MCF 10A (cell line): ENCODE measurements around the gene DUSP22. TPM values are rescaled to one million over a fixed set of nuclear protein-coding genes. Genes with fewer than 3 reads are reported as not detected.

Experiments
- BruUV-seq: library from RNA; stranded (reverse); fragments of 400-500 nt; replicated peaks from 2 replicates; lab custom pipeline; 2021; lab: Mats Ljungman, UMichigan
- CTCF ChIA-PET: fragments of 300-600 bp; sonication (Branson Sonifier 250); formaldehyde crosslinking; extraction: SDS; loops from one replicate; lab custom pipeline; 2021; ENCODE audit warnings: antibody characterized with exemption, inconsistent platforms; lab: Yijun Ruan, JAX
- POLR2A ChIA-PET: fragments of 300-600, 350-650 bp; sonication (Branson Sonifier 250); formaldehyde crosslinking; extraction: SDS; loops from one replicate; lab custom pipeline; 2020; ENCODE audit warnings: antibody characterized with exemption, inconsistent platforms; lab: Yijun Ruan, JAX
- DNase-seq: peaks from one replicate; pipeline ENCODE4 v3.0.0-alpha.2; 2018; ENCODE audit not compliant: unreplicated experiment
- H3K27ac Mint-ChIP-seq: one replicate; pipeline ENCODE4 v1.8.0; 2022; ENCODE audit warnings: mild to moderate bottlenecking, low read depth, mixed read lengths; ENCODE audit not compliant: unreplicated experiment
- H3K27me3 Mint-ChIP-seq: one replicate; pipeline ENCODE4 v1.8.0; 2022; ENCODE audit warnings: mixed read lengths; ENCODE audit not compliant: insufficient read depth, unreplicated experiment
- H3K36me3 Mint-ChIP-seq: one replicate; pipeline ENCODE4 v1.8.0; 2022; ENCODE audit warnings: mild to moderate bottlenecking, moderate library complexity, mixed read lengths; ENCODE audit not compliant: insufficient read depth, unreplicated experiment
- H3K4me1 Mint-ChIP-seq: one replicate; pipeline ENCODE4 v1.8.0; 2022; ENCODE audit warnings: mixed read lengths; ENCODE audit not compliant: insufficient read depth, unreplicated experiment
- H3K4me3 Mint-ChIP-seq: one replicate; pipeline ENCODE4 v1.8.0; 2022; ENCODE audit warnings: mild to moderate bottlenecking, moderate library complexity, mixed read lengths; ENCODE audit not compliant: unreplicated experiment
- H3K9me3 Mint-ChIP-seq: one replicate; pipeline ENCODE4 v1.8.0; 2022; ENCODE audit warnings: mixed read lengths; ENCODE audit not compliant: unreplicated experiment
- intact Hi-C: fragments of 100-400 bp; cut with micrococcal nuclease; formaldehyde crosslinking; loops from 2 replicates; pipeline ENCODE4 v1.14.1; 2022
- total RNA-seq: library from RNA; stranded (reverse); gene quantifications from 2 replicates; pipeline ENCODE4 v1.2.3, GENCODE V29; 2022
- TF ChIP-seq, protein P1 (sequence below): fragments of 200-600 bp; IDR thresholded peaks from one replicate; pipeline ENCODE4 v1.8.0; 2022; ENCODE audit warnings: antibody characterized with exemption, mild to moderate bottlenecking; ENCODE audit not compliant: unreplicated experiment

Gene DUSP22
- total RNA-seq, 1 experiment from 2014 or later: 29.4 TPM

DNA sequence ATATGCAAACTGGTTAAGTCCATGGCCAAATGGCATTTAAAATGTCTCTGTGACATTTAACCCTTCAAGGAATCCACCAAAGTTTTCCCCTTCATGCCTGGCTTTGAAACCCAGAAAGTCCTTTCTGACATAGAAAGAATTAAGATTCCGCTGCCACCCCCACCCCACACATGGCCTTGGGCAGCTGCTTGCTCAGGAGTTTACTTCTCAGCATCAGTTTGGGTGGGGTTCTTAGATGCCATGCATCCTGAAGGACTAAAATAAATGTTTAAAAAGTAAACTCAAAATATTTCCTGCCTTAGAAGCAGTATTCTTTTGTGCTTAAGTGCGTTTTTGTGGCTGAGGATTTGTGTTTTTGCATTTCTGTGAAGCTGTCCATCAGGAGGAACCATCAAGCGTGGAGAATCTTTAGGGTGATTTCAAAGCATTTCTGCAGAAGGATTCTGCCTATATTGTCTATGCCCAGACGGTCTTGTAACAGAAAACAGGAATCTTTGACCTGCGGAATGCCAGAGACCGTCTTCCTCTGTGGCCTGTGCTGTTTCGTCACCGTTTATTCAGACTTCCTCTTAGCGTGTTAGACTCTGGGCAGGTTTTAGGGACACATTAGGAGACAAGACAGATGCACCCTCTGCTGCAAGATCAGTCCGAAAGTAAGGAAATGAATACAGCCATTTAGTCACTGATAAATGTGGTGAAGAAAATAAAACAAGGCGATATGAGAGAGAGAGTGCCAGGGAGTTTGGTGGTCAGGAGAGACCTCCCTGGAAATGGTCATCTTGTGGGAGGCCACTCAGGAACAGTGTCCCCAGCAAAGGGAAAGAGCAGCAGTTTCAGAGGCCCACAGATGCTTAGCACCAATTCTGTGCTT is 6.2 kb downstream of the DUSP22 start:
- no peak overlapping the region for H3K4me3 Mint-ChIP-seq
- no peaks in the 10 kb centered on the region for H3K27me3 Mint-ChIP-seq
- H3K4me1 Mint-ChIP-seq: peaks cover 24% of the 10 kb centered on the region
- no peaks in the 10 kb centered on the region for H3K9me3 Mint-ChIP-seq
- intact Hi-C loops: loop anchor here (10.0 kb wide), 1 partner anchor 86 kb away; no protein-coding TSS in a partner anchor
- no peak for DNase-seq
- ChIA-PET CTCF (interaction anchor here (0.6 to 1.0 kb wide), 2 partner anchors 10 to 294 kb away, joined by 3 to 4 read pairs; no protein-coding TSS in a partner anchor), POLR2A (interaction anchor here (0.6 kb wide), 1 partner anchor 15 kb away, joined by 3 read pairs; no protein-coding TSS in a partner anchor)
- H3K27ac Mint-ChIP-seq: no peak overlapping the region
- BruUV-seq: no TSS peak
- TF ChIP-seq, protein P1, sequence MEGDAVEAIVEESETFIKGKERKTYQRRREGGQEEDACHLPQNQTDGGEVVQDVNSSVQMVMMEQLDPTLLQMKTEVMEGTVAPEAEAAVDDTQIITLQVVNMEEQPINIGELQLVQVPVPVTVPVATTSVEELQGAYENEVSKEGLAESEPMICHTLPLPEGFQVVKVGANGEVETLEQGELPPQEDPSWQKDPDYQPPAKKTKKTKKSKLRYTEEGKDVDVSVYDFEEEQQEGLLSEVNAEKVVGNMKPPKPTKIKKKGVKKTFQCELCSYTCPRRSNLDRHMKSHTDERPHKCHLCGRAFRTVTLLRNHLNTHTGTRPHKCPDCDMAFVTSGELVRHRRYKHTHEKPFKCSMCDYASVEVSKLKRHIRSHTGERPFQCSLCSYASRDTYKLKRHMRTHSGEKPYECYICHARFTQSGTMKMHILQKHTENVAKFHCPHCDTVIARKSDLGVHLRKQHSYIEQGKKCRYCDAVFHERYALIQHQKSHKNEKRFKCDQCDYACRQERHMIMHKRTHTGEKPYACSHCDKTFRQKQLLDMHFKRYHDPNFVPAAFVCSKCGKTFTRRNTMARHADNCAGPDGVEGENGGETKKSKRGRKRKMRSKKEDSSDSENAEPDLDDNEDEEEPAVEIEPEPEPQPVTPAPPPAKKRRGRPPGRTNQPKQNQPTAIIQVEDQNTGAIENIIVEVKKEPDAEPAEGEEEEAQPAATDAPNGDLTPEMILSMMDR: no peak
- H3K36me3 Mint-ChIP-seq: peaks cover 6% of the 10 kb centered on the region

DNA sequence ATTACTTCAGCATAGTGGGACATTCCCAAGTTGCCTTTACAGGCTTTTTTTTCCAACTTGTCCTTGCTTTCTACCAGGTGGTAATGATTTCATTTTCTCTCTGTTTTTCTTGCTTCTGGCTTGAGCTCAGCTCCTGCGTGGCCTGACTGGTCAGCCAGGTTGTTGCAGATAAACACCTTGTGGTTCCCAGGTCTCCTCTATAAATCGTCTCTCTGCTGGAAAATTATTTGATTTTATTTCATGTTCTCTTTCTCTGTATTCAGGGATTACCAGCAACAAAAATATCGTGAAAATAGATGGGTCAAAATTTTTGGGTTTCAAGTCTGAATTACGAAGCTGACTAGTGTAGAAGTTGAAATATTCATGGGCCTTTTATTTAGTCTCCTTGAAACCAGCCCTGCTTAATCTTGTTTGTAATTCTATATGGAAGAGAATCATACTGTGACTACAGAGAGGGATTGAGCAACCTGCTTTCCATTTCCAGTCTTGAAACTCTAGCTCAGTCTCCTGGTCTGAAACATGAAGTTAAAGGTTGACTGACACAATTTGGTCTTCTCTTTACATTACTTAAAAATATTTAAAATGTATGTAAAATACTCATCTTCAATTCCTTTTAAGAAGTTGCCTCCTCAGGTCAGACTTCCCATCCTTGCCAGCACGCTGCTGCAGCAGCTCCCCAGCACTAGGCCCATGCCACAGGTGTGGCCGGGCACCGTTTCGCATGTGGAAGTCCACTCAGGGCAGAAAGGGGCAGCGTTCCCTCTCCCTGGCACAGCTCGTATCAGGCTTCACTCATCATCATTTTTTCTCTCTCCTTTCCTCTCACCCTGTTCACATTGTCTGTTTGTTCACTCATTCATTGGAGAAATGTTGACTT is 7.1 kb downstream of the DUSP22 start:
- TF ChIP-seq, protein P1: no peak
- BruUV-seq: no TSS peak
- Mint-ChIP-seq H3K4me1 (peaks cover 21% of the 10 kb centered on the region), H3K27ac (no peak overlapping the region), H3K36me3 (peaks cover 6% of the 10 kb centered on the region), H3K4me3 (no peak overlapping the region), H3K9me3 (no peaks in the 10 kb centered on the region), H3K27me3 (no peaks in the 10 kb centered on the region)
- ChIA-PET POLR2A (interaction anchor here (0.6 to 0.9 kb wide), 3 partner anchors 24 to 203 kb away, joined by 3 to 4 read pairs (median 4); no protein-coding TSS in a partner anchor), CTCF (interaction anchor here (0.6 kb wide), 2 partner anchors 83 to 293 kb away, joined by 3 to 4 read pairs; no protein-coding TSS in a partner anchor)
- DNase-seq: no peak
- intact Hi-C loops: loop anchor here (10.0 kb wide), 1 partner anchor 85 kb away; no protein-coding TSS in a partner anchor

DNA sequence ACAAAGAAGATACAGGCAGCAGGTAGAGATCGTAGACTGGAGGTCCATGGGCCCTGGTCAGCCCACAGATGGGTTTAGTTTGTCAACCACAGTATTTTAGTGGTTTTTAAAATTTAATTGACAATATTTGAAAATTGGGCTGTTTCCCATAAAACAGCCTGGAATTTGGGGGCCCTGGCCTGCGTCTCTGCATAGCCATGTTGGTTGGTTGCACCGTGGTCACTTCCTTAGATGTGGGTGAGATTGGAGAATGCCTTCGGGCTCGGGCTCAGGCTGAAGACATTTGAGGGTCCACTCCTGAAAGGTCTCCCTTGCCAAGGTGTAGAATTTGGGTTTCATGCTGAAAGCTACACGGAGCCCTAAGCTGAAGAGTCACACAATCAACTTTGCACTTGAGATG is 7.7 kb downstream of the DUSP22 start:
- ChIA-PET POLR2A (interaction anchor here (0.9 kb wide), 1 partner anchor 23 kb away, joined by 3 read pairs; no protein-coding TSS in a partner anchor), CTCF (interaction anchor here (0.6 kb wide), 1 partner anchor 84 kb away, joined by 4 read pairs; no protein-coding TSS in a partner anchor)
- no peak for DNase-seq
- Mint-ChIP-seq H3K27me3 (no peaks in the 10 kb centered on the region), H3K9me3 (no peaks in the 10 kb centered on the region), H3K4me1 (peaks cover 14% of the 10 kb centered on the region), H3K4me3 (no peak overlapping the region), H3K36me3 (no peaks in the 10 kb centered on the region), H3K27ac (no peak overlapping the region)
- BruUV-seq: no TSS peak
- TF ChIP-seq, protein P1: no peak
- intact Hi-C loops: no loop called here
